GM19468 (cell line): ENCODE results near the gene EIF1.
"Not testable (repeated sequence)": the region's sequence is repeated elsewhere in the genome, so short reads cannot be mapped to it uniquely, and the experiment has no call there.

Experiments
- ATAC-seq: cut with Tn5 transposase; IDR thresholded peaks from one replicate; pipeline ENCODE4 v1.9.1; 2021; ENCODE audit warnings: mild to moderate bottlenecking, moderate library complexity, moderate number of reproducible peaks; ENCODE audit not compliant: unreplicated experiment; ENCODE audit errors: extremely low read depth

Gene EIF1

DNA sequence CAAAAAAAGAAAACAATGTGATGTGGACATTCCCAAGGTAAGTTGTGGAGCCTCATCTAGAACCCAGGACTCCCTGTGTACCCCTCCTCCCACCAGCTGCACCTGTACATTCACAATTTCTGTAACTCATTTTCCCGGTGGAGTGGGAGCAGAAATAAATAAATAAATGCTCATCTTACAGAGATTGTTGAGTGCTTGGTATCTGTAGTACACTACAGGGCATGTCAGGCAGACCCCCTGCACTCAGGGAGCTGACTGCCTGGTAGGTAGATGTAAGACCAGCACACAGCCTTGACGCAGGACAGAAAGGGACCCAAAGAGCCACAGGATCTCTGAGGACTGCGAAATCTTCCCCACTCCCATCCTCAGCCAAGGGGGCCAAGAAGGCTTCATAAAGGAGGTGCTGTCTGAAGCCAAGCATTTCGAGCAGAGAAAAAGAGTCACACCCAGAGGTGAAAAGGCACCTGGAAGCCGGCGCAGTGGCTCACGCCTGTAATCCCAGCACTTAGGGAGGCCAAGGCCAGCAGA, 6.5 kb downstream of the EIF1 start:
- no peak for ATAC-seq

DNA sequence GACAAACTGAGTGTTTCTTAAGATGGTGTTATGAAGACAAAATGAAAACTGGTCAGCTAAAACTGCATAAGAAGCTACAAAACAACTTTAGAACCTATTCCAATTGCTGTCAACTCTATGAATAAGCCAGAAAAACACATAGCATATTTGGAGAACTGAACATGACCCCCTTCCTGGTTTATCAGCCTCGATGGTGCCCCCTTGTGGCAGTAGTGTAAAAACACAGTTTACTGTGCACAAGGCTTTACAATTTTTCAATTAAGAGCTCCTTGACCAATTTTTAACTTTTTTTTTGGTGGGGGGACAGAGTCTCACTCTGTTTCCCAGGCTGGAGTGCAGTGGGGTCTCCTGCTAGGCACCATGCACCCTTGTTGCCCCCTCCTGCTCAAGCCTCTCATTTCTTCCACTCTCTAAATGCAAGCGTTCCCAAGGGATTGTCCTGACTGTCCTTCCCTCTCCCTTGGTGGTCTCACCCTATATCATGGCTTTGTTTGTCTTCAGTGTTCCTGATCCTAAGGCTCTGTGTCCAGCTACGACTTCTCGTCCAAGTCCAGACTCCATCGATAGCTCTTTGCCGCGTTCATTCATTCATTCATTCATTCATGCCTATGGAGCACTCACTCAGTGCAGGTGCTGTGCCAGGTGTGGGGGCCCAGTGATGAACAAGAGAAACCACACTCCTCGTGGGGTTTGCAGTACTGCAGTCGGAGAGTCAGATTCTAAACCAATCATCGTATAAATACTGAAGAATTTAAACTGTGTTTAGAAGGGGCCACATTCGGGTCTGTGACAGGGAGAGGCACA, 7.5 kb downstream of the EIF1 start:
- ATAC-seq, result no peak

DNA sequence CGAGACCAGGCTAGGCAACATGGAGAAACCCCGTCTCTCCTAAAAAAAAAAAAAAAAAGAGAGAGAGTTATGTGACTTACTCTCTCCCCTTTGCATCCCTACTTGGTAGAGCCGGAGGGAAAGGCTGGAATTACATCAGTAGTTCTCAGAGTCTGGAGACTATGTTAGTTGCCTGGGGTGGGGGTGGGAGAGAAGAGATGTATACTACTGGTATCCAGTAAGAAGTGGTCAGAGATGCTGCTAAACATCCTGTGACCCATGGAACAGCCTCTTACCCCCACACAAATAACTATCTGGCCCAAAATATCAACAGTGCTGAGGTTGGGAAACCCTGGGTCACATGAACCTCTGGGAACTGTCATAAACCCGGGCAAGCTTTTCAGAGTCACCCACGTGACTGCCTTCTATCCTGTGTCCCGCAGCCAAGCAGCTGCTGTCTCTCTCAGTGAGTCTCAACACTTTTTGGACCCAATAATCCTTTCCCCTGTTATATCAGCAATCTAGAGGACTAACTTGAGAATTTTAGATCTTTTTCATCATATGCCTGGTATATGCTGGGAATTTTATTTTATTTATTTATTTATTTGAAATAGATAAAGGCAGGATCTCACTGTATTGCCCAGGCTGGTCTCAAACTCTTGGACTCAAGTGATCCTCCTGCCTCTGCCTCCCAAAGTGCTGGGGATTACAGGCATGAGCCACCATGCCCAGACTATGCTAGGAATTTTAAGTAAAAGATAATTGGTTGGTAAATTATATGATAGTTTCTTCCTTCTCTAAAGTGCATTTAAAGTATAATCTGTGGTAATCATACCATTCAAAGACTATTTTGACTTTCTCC, 8.7 kb downstream of the EIF1 start:
- no peak for ATAC-seq

DNA sequence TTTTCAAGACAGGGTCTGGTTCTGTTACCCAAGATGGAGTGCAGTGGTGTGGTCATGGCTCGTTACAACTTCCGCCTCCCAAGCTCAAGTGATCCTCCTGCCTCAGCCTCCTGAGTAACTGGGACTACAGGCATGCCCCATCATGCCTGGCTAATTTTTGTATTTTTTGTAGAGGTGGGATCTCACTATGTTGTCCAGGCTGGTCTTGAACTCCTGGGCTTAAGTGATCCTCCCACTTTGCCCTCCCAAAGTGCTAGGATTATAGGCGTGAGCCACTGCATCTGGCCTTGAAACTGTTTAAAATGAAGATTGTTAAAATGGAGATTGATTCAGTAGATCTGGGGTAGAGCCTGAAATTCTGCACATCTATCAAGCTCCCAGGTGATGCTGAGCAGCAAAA, 12.2 kb downstream of the EIF1 start:
- ATAC-seq, result not testable (repeated sequence)

DNA sequence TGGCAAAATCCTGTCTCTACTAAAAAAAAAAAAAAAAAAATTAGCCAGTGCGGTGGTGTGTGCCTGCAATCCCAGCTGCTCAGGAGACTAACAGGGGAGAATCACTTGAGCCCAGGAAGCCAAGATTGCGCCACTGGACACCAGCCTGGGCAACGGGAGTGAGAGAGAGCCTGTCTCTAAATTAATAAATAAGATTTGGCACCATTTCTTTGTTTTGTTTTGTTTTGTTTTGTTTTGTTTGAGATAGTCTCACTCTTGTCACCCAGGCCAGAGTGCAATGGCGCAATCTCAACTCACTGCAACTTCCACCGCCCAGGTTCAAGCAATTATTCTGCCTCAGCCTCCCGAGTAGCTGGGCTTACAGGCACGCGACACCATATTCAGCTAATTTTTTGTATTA, 14.0 kb downstream of the EIF1 start:
- no peak for ATAC-seq

DNA sequence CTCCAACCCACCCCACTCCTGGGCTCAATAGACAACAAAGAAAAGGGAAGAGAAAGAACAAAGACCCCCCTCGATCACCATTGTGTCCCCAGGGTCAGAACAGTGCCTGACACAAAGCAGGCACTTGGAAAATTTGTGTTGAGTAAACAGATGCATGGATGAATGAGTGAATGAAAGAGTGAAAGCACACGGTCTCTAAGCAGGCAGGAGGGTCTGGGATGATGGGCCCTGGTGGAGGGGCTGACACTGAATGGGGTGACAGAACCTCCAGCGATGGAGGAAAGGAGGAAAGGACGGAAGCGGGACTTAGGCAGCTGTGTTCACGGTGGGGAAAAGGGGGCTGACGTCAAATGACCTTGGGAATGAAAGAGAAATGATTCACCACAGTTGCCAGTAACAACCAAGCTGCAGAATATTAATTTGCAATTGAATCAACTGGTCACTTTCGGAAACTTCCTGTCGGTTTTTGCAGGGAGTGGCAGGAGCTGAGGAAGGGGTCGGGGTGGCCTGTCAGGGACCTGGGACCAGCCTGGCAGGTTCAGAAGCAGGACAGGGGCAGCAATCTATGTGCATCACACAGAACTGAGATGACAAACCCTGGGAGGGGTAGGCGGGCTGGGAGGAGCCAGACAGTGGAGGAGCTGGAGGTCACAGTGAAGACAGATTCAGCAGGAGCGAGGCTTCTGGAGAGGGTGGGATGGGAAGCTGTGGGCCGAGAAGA, 16.7 kb downstream of the EIF1 start:
- ATAC-seq, result no peak

DNA sequence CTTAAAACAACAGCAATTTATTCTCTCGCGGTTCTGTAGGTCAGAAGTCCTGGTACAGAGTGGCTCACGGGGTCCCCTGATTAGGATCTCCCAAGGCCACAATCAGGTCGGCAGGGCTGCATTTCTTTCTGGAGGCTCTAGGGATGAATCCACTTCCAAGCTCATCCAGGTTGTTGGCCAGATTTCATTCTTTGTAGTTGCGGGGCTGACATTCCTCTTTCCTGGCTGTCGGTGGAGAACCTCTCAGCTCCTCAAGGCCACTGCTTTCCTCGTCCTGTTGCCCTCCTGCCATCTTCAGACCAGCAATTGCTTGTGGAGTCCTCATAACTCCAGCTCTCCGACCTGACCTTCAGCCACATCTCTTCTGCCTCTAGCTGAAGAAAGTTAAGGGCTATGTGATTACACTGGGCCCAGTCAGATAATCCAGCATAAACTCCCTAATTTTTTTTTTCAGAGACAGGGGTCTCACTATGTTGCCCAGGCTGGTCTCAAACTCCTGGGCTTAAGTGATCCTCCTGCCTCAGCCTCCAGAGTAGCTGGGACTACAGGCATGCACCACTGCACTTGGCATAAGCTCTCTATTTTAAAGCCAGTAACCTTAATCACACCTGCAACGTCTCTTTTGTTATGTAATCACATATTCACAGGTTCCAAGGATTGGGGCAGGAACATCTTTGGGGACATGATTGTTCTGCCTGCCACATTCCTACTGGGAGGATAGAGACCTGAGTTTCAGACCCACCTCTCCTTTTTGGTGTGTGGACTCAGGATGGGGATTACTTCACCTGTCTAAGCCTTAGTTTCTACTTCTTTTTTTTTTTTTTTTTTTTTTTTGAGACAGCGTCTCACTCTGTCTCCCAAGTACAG, 19.4 kb downstream of the EIF1 start:
- no peak for ATAC-seq

DNA sequence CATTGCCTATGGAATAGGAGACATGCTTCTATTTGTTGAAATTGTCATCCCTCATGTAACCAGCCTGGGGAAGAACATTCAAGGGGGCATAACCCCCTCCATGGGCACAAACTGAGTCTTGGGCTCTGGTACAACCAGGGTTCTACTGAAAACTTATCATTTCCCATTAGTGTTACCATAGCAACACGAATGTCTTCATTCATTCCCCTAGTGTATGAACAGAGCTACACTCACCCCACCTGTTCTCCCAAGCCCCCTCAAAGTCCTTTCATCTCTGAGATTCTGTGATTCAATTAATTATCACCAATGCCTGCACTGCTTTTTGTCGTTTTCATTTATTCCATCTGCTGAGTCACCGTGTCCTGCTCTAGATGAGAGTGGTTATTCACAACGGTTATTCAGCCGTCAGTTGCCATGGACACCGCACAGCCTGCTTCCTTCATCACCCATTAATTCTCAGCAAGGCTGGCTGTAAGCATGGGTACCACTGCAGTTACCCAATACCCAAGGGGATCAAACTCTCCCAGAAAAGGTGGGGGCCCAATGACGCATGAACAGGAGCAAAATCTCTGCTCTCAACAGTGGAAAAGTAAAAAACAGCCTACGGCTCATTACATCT, 21.9 kb downstream of the EIF1 start:
- no peak for ATAC-seq

DNA sequence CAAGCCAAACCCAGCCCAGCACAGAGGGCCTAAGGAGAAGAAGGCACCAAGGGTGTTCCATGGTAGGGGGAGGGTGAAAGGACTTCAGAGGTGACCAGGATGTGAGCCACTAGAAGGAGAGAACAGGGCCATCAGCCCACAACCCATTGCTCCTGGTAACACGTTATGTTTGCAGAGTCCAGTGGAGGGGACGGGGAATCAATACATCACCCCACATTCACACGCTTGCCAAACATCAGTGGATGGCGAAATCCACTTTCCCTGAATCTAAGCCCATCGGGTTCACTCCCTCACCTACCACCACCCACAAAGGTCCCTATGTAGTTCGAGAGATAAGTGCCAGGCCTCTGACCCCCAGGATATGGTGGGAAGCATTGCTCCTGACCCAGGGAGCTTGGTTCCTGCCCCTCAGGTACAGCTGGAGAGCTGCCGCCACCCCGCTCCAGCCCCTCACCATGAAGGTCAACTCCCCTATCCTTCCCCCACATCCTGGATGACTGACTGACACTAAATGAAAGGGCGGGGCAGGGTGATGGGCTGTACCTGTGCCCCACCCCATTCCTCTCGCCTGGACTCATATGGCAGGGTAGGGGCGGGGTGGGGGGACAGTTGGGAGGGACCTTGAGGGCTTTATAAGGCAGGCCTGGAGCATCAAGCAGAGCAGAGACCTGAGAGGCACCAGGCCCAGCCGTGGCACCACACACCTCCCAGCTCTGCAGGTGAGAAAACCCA, 23.1 kb downstream of the EIF1 start, which contains the start of gene GAST:
Gene GAST, plus strand, starts transcription at position 663 of the 732 bp plus-strand sequence. CDS start 3,106 bp downstream, outside the sequence.
- no peak for ATAC-seq

DNA sequence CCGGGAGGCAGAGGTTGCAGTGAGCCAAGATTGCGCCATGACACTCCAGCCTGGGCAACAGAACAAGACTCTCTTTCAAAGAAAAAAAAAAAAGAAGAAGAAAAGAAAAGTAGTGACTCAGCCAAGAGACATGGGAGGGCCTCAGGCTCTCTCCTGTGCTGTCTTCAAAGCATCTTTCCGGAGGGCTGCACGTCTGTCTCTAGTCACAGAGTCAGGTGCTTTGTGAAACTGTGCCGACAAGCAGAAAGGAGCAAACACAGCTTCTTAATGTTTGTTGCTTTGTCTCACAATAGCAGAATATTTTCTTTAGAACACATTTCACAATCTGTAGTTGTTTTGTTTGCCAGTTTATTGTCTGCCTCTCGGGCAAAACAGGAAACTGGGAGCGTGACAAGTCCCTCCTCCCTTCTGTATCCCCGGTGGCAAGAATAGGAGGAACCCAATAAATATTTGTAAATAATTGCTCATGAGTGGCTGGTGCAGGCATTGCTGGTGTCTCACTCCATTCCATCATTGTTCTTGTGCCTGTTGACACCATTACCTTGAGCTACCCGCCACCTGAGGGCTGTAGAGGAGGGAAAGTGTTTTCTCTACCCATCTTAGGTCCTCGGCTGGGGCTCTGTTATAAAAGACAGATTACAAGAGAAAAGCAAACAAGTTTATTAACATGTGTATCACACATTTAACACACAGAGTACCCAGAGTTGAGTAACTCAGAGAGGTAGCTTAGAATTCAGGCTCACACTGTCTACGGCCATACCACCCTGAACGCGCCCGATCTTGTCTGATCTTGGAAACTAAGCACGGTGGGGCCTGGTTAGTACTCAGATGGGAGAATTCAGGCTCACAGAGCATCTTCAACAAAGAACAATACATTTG, 29.0 kb downstream of the EIF1 start:
- no peak for ATAC-seq

DNA sequence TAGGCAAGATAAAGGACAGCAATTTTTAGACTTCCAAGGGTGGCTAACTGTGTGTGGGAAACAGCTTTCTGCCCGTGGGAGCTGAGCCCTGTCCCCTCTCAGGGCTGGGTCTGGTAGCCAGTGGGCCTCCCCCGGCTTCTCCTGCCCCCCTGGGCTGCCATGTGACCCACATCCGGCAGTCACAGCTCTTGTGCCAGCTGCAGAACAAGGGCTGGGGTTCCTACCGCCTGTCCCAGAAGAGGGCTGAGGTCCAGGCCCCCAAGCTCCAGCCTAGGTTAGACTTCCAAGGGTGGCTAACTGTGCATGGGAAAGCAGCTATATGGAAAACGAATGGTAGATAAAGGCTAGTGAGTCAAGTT, 29.6 kb downstream of the EIF1 start:
- ATAC-seq, result no peak

DNA sequence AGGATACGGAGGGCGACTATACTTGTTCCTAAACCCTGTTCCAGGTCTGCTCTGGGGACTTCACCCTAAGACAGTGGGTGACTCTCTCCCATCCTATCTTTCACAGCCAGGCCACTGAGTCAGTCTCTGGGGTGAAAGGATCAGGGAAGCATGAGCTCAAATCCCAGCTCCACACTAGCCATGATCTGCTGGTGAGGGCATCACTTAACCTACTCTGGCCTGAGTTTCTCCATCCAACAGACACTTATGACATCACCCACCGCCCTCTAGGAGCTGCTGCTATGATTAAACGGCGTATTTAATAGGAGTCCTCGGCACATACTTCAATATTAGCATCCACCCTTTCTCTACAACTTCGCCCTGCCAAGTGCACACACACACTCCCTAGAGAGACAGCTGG, 33.5 kb downstream of the EIF1 start:
- ATAC-seq, result no peak

DNA sequence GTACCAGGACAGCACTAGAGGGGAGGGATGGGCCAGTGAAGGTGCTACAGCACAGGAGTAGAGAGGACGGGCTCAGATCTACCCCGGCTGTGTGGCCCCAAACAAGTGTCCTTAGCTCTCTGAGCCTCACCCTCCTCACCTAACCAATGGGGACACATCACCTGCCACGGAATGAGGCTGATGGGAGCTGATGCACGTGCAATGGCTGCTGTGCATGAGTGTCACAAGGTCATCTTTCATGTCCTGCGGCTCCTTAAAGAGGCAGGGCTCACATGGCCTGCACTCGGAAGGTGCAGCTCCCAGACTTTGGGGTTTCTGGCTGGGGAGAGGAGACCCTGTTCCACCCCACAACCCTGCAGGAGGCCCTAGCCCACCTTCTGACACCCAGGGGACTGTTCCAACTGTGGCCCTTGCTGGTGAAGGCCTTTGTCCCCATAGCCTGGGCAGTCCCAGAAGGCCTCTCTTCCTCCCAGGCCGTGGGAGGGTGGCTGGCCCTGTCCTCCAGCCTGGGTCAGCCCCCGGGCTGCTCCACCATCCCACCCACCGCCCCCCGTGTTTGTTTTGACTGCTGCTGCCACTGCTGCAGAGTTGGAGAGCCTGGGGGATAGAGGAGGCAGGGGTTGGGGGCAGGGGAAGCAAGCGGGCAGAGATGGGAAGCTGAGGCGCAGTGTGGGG, 35.3 kb downstream of the EIF1 start:
- no peak for ATAC-seq

DNA sequence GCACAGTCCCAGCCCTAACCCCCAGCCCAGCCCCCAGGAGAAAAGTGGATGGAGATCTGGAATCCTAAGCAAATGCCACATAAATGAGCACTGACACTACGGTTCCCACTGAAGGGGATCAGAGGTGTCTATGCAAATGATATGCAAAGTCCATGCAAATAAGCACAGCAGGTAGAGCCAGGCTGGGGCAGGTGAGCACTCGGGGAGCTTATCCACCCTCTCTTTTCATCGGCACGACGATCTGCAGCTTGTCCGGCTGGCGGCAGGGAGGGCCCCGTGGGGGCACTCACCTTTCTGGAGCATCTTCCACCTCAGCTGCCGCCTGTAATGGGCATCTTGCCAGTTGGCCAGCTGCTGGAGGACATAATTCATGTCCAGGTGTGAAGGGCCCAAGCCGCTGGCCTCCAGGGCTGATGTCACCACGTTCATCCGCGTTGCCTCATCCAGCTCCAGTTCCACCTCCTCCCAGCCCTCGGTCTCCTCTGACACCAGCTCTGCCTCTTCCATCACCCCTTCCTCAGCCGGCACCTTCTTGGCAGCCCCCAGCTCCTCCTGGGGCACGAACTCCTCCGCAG, 35.9 kb downstream of the EIF1 start:
- no peak for ATAC-seq

DNA sequence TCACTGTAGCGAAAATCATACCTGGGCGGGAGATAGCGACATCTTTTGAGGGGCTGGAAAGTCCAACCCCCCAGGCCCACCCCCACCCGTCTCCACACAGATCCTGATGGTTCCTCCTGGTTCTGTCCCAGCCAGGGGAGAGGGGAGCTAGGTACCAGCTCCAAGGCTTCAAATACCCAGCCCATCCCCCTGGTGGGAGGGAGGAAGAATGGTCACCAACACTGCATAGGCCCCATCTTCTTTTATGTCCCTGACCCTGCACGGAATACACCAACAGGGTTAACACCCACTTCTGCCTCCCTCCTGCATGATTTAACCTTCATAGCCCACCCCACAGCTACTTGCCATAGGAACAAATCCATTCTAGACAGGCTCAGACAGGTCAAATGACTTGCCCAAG, 36.4 kb downstream of the EIF1 start:
- ATAC-seq, result no peak

DNA sequence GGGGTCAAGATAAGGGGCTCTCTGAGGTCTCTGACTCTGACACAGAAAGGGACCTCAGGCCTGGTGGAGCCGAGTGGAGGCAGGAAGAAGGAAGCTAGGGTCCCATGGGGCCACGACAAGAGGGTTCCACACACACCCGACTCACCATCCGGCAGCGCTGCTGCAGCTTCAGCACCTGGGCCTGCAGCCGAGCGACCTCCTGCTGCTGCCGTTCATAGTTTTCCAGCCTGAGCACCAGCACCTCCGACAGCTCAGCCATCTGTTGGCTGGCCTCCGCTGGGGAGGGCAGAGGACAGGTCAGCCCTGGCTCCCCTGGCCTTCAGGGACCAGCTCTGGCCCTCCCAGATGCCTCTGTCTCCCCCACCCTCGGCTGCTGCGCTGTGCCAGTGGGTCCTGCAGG, 39.4 kb downstream of the EIF1 start:
- no peak for ATAC-seq

DNA sequence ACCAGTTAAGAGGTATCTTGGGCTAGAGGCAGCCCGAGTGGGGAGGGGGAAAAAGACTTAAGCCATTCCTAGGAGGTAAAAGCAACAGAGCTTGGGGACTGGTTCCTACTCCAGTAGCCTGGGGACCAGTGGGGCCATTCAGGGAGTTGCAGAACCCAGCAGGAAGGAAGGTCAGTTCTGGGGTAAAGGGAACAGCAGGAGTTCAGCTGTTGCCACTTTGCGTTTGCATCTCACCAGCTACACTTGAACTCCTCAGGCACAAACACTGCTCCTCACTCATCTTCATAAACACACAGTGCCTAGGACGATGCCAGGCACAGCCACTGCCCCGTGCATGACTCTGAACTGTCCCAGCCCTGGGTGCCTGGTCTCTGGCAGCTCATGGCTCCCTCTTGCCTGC, 41.8 kb downstream of the EIF1 start:
- no peak for ATAC-seq
